HFF-Myc (cell line): ENCODE measurements around the gene CNTN5.

Experiments
- DNase-seq: peaks from one replicate; pipeline ENCODE4 v3.0.0-alpha.2; 2011; ENCODE audit warnings: low read depth; ENCODE audit errors: extremely low read depth
- H3K4me3 ChIP-seq: replicated peaks from 2 replicates; pipeline ENCODE4 v1.5.1; 2011; ENCODE audit warnings: low read depth, mild to moderate bottlenecking, control low read depth, low read length
- CTCF ChIP-seq: IDR thresholded peaks from 2 replicates; pipeline ENCODE4 v1.5.1; 2012; ENCODE audit warnings: mild to moderate bottlenecking, low read depth, low read length, control low read depth; ENCODE audit errors: missing control alignments

The CNTN5 gene

DNA sequence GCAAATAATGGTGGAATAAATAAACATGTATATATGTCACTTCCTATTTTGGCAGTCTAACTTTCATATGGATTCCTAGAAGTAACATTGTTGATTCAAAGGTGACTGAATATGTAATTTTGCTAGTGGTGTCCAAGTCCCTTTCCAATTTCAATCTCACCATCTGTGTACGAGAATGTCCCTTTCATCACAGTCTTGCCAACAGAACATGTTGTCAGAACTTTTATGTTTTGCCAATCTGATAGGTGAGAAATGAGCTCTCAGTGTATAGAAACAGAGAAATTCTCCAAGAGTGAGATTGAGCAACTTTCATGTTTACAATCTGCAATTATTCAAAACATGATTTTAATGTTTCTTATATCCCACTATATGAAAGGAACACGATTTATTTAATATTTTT lies 167.5 kb downstream of the CNTN5 start:
- no peak for TF ChIP-seq CTCF
- H3K4me3 ChIP-seq, result no peak overlapping the region
- DNase-seq, result no peak

DNA sequence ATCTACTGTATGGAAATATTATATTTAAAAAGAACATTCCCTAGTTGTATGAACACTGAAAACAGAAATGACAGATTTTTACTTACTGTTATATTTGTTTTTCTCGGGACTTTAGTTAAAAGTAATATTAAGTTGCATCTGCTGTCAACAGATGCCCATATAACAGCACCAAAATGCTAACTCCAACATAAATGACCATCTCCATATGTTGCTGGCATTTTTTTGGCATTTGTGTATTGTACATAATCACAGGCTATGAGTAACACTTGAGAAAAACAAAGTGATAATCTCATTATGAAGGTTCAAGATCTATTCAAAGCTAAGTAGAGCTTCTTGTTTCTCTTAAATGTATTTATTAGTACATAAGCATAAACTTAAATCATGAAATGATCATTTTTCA lies 172.0 kb downstream of the CNTN5 start:
- no peak for TF ChIP-seq CTCF
- H3K4me3 ChIP-seq, result no peak overlapping the region
- no peak for DNase-seq

GRCh38 chr11:99197477-99197876 lies 176.7 kb downstream of the CNTN5 start:
- DNase-seq, result no peak
- TF ChIP-seq CTCF, result no peak
- no peak overlapping the region for H3K4me3 ChIP-seq

- H3K4me3 ChIP-seq, result no peak overlapping the region
Measured at GRCh38 chr11:99198215-99198614, 177.5 kb downstream of the CNTN5 start.

DNA sequence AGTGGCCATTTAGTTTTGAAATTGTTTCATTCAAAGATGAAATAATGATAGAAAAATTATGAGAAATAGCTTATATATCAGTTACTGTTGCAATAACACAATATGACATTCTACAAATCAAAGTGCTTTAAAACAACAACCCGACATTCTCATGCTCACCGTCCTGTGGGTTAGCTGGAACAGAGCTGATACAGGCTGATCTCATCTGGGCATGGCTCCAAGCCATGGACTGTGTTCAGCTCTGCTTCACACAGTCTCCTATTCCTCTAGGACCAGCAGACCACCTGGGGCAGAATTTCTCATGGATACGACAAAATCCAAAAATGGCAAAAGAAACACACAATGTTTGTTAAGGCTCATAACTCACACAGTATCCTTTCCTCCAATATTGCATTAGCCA lies 178.6 kb downstream of the CNTN5 start:
- no peak overlapping the region for H3K4me3 ChIP-seq
- DNase-seq, result no peak
- no peak for TF ChIP-seq CTCF

More at GRCh38 chr11:99198215-99198614, 177.5 kb downstream of the CNTN5 start:
- no peak for DNase-seq
- TF ChIP-seq CTCF, result no peak

DNA sequence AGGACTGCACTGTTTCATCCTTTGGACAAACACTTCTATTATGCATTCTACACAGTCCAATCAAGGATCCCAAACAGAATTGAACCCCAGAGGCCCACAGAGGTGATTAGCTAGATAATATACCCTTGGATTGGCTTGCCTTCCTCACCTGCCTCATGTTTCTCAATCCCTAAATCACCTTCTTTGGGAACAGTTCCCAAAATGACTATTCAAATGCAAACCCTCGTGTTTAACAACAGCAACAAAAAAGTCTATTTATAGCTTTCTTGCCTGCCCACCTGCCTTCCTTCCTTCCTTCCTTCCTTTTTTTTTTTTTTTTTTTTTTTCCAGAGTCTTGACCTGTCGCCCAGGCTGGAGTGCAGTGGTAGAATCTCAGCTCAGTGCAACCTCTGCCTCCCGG lies 180.0 kb downstream of the CNTN5 start:
- DNase-seq, result no peak
- no peak for TF ChIP-seq CTCF
- H3K4me3 ChIP-seq, result no peak overlapping the region

DNA sequence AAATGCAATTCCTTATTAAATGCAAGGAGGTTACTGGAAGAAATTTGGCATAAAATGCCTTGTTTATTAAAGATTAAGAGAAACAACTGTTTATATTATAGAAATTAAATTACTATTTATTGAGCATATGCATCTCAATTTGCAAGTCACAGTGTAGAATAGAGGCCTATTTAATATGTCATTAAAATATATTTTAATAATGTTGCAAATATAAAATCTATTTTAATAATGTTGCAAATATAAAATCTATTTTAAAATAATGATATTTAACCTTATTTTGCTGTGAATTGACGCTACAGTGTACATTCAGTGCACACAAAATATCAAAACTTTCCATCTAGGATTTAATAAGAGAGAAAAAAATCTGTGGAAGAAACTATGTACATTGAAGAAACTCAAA lies 188.1 kb downstream of the CNTN5 start:
- no peak for DNase-seq
- TF ChIP-seq CTCF, result no peak
- H3K4me3 ChIP-seq, result no peak overlapping the region
